Measurements from ENCODE around the gene PRDM16. TPM values are rescaled to one million over a fixed set of nuclear protein-coding genes. Genes with fewer than 3 reads are reported as not detected.

The PRDM16 gene
- total and polyA plus RNA-seq, 2 experiments from 2014 or later, result 0.14 to 0.16 TPM

- TF ChIP-seq ZNF462 (CRISPR knock-in tag; IDR thresholded peaks at IDR 0.05), result no peak
- TF ChIP-seq, protein P1, sequence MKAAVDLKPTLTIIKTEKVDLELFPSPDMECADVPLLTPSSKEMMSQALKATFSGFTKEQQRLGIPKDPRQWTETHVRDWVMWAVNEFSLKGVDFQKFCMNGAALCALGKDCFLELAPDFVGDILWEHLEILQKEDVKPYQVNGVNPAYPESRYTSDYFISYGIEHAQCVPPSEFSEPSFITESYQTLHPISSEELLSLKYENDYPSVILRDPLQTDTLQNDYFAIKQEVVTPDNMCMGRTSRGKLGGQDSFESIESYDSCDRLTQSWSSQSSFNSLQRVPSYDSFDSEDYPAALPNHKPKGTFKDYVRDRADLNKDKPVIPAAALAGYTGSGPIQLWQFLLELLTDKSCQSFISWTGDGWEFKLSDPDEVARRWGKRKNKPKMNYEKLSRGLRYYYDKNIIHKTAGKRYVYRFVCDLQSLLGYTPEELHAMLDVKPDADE (IDR thresholded peaks at IDR 0.05), result no peak
- TF ChIP-seq NANOG (IDR thresholded peaks at IDR 0.05; ENCODE audit: borderline replicate concordance), result no peak
- no peak for TF ChIP-seq JUNB (IDR thresholded peaks at IDR 0.05; ENCODE audit: unreplicated experiment)
- no peak for TF ChIP-seq ZNF331 (CRISPR knock-in tag; IDR thresholded peaks at IDR 0.05; ENCODE audit: low read depth)
- no peak for TF ChIP-seq CTCF (conservative IDR thresholded peaks at IDR 0.05; ENCODE audit: low read depth in 2 of 2)
- no peak for TF ChIP-seq EZH2 (IDR thresholded peaks at IDR 0.05; ENCODE audit: low read depth, unreplicated experiment)
- no peak for TF ChIP-seq STAT1 (IDR thresholded peaks at IDR 0.05; ENCODE audit: unreplicated experiment)
Observed at GRCh38 chr1:3031401-3032221, 37.4 kb upstream of the PRDM16 start (continued).

All from GM23338 (cell line).